ENCODE measurements around the gene VPS18.

DNA sequence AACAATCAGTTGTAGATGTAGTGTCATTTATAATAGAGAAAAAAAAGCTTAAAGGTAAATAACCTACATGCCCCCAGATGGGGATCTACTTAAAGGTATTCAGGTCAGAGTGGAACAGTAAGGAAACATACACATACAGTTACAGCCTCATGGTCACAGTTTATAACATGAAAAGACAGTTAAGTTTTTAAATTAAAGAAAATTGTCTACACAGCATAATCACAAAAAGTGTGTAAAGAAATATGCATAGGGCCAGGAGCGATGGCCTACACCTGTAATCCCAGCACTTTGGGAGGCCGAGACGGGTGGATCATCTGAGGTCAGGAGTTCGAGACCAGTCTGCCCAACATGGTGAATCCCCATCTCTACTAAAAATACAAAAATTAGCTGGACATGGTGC is 27.1 kb upstream of the VPS18 start:
- TF ChIP-seq, protein P1, sequence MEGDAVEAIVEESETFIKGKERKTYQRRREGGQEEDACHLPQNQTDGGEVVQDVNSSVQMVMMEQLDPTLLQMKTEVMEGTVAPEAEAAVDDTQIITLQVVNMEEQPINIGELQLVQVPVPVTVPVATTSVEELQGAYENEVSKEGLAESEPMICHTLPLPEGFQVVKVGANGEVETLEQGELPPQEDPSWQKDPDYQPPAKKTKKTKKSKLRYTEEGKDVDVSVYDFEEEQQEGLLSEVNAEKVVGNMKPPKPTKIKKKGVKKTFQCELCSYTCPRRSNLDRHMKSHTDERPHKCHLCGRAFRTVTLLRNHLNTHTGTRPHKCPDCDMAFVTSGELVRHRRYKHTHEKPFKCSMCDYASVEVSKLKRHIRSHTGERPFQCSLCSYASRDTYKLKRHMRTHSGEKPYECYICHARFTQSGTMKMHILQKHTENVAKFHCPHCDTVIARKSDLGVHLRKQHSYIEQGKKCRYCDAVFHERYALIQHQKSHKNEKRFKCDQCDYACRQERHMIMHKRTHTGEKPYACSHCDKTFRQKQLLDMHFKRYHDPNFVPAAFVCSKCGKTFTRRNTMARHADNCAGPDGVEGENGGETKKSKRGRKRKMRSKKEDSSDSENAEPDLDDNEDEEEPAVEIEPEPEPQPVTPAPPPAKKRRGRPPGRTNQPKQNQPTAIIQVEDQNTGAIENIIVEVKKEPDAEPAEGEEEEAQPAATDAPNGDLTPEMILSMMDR (IDR thresholded peaks at IDR 0.05): no peak
- no peak for TF ChIP-seq ZFX (IDR thresholded peaks at IDR 0.05; ENCODE audit: borderline replicate concordance)

Measured in 22Rv1 (cell line).